LNCaP clone FGC (cell line): ENCODE measurements around the gene GALNTL6.

Experiments used
- DNase-seq: peaks from one replicate; pipeline ENCODE4 v3.0.0-alpha.2; 2011; ENCODE audit warnings: low read depth
- H3K4me3 ChIP-seq: 2 replicates; pipeline ENCODE4 v1.5.1; 2011; ENCODE audit warnings: mild to moderate bottlenecking, low read depth, low read length, control low read depth
- CTCF ChIP-seq: IDR thresholded peaks from 2 replicates; pipeline ENCODE4 v1.5.1; 2012; ENCODE audit warnings: mild to moderate bottlenecking; ENCODE audit not compliant: control insufficient read depth, insufficient read depth; ENCODE audit errors: extremely low read depth

Gene GALNTL6

GRCh38 chr4:172083272-172083671 lies 270.1 kb downstream of the GALNTL6 start:
- no peak overlapping the region for H3K4me3 ChIP-seq
- no peak for TF ChIP-seq CTCF
- DNase-seq = no peak

- DNase-seq = no peak
- H3K4me3 ChIP-seq = no peak overlapping the region
- no peak for TF ChIP-seq CTCF
Measured at GRCh38 chr4:172088556-172088955, 275.4 kb downstream of the GALNTL6 start.

- no peak for TF ChIP-seq CTCF
- H3K4me3 ChIP-seq = no peak overlapping the region
- DNase-seq = no peak
Measured at GRCh38 chr4:172095161-172095560, 282.0 kb downstream of the GALNTL6 start.

GRCh38 chr4:172096786-172097185 lies 283.6 kb downstream of the GALNTL6 start:
- no peak overlapping the region for H3K4me3 ChIP-seq
- no peak for TF ChIP-seq CTCF
- no peak for DNase-seq

- no peak overlapping the region for H3K4me3 ChIP-seq
- no peak for TF ChIP-seq CTCF
- no peak for DNase-seq
Measured at GRCh38 chr4:172099376-172099775, 286.2 kb downstream of the GALNTL6 start.

GRCh38 chr4:172103456-172103855 lies 290.3 kb downstream of the GALNTL6 start:
- H3K4me3 ChIP-seq = no peak overlapping the region
- TF ChIP-seq CTCF = no peak
- DNase-seq = no peak

- no peak for TF ChIP-seq CTCF
- no peak for DNase-seq
- no peak overlapping the region for H3K4me3 ChIP-seq
Measured at GRCh38 chr4:172104539-172104938, 291.3 kb downstream of the GALNTL6 start.
